Caco-2 (cell line): ENCODE data around the gene ABLIM2. TPM values are rescaled to one million over a fixed set of nuclear protein-coding genes. Genes with fewer than 3 reads are reported as not detected.

Experiments
- BruUV-seq: library from RNA; stranded (reverse); fragments of 400-500 nt; replicated peaks from 2 replicates; lab custom pipeline; 2021; lab: Mats Ljungman, UMichigan
- CTCF ChIA-PET: fragments of 300-600 bp; sonication (Branson Sonifier 250); formaldehyde crosslinking; loops from one replicate; lab custom pipeline; 2022; ENCODE audit warnings: antibody characterized with exemption; lab: Charles Lee
- POLR2A ChIA-PET: fragments of 300-600 bp; sonication (Branson Sonifier 250); formaldehyde crosslinking; loops from one replicate; lab custom pipeline; 2022; ENCODE audit warnings: antibody characterized with exemption; lab: Charles Lee
- DNase-seq, 2 experiments: peaks; one replicate each; pipeline versions ENCODE4 v3.0.0 to v3.0.0-alpha.2; 2020 to 2022
- H3K27me3 ChIP-seq: replicated peaks from 2 replicates; pipeline ENCODE4 v1.6.0; 2011; ENCODE audit warnings: low read length; ENCODE audit not compliant: control insufficient read depth, insufficient read depth
- H3K36me3 ChIP-seq: 2 replicates; pipeline ENCODE4 v1.5.1; 2011; ENCODE audit warnings: low read length; ENCODE audit not compliant: control insufficient read depth, insufficient read depth
- H3K4me1 ChIP-seq: fragments of 250-450 bp; sonication (Bioruptor Pico); 2 replicates; pipeline ENCODE4 v1.5.1; 2020; ENCODE audit warnings: mild to moderate bottlenecking
- H3K4me3 ChIP-seq: 2 replicates; pipeline ENCODE4 v1.5.1; 2011; ENCODE audit warnings: low read depth, mild to moderate bottlenecking, control low read depth, low read length
- H3K9me3 ChIP-seq: fragments of 250-450 bp; sonication (Bioruptor Pico); 2 replicates; pipeline ENCODE4 v1.5.1; 2020; ENCODE audit warnings: mild to moderate bottlenecking, moderate library complexity
- H3K27ac Mint-ChIP-seq: one replicate; pipeline ENCODE4 v1.8.0; 2022; ENCODE audit warnings: mixed read lengths; ENCODE audit not compliant: unreplicated experiment
- H3K27me3 Mint-ChIP-seq: one replicate; pipeline ENCODE4 v1.8.0; 2022; ENCODE audit warnings: mixed read lengths; ENCODE audit not compliant: insufficient read depth, unreplicated experiment
- H3K36me3 Mint-ChIP-seq: one replicate; pipeline ENCODE4 v1.8.0; 2022; ENCODE audit warnings: mild to moderate bottlenecking, mixed read lengths; ENCODE audit not compliant: insufficient read depth, unreplicated experiment
- H3K4me1 Mint-ChIP-seq: one replicate; pipeline ENCODE4 v1.8.0; 2022; ENCODE audit warnings: low read depth, mixed read lengths; ENCODE audit not compliant: unreplicated experiment
- H3K4me3 Mint-ChIP-seq: one replicate; pipeline ENCODE4 v1.8.0; 2022; ENCODE audit warnings: mild to moderate bottlenecking, moderate library complexity, mixed read lengths; ENCODE audit not compliant: unreplicated experiment
- H3K9me3 Mint-ChIP-seq: one replicate; pipeline ENCODE4 v1.8.0; 2022; ENCODE audit warnings: mixed read lengths; ENCODE audit not compliant: unreplicated experiment
- intact Hi-C: fragments of 100-400 bp; cut with micrococcal nuclease; formaldehyde crosslinking; loops from one replicate; pipeline ENCODE4 v1.10.0; 2022; ENCODE audit not compliant: unreplicated experiment
- total RNA-seq: library from RNA; stranded (reverse); gene quantifications from 2 replicates; pipeline ENCODE4 v1.2.3, GENCODE V29; 2022
- TF ChIP-seq, protein P1 (sequence below), 2 experiments: fragments of 200-600 bp in 1 of 2; IDR thresholded peaks; 1 replicate in 1 of 2; 2 replicates in 1 of 2; pipeline versions ENCODE4 v1.5.1 to v1.8.0; 2011 to 2022; ENCODE audit warnings: antibody characterized with exemption in 1 of 2, control low read depth in 1 of 2, inconsistent platforms in 1 of 2, low read depth in 1 of 2, low read length in 1 of 2, mild to moderate bottlenecking in 1 of 2, moderate library complexity in 1 of 2; ENCODE audit not compliant: insufficient read depth in 1 of 2, severe bottlenecking in 1 of 2, unreplicated experiment in 1 of 2

Gene ABLIM2
- total RNA-seq, 1 experiment from 2014 or later: 0.23 TPM

DNA sequence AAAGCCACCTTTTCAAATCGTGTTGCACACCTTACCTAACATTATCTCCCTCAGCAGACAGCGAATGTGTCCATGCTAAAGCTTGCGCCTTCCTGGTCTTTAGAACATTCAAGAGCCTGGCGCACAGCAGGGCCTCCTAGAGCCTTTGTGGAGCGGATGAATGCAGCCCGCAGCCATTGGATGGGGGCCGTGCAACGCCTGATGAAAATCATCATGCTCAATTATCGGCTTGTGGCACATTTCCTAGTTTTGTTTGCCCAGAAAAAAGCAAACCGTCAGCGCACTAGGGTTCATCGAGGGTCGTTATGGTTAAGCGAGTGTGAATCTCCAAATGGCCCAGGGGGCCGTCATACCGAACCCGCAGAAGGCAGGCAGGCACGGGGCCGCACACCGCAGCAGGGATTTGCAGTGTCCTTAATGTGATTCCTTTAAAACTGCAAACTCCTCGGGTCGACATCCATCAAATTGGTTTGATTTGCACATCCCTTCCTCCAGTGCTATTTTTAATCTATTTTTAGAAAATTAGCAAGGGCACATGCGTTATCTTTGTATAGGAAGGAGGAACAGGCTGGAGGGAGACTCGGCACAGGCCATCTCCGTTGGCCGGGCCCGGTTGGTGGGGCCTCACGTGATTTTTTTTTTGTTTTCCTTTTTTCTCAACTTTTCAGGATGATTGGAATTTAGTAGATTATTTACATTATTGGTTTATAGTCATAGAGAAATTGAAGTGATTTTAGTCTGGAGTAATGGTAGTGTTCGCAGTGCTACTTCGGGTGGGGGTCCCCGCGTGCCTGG is 53.1 kb downstream of the ABLIM2 start:
- ChIA-PET POLR2A (no interaction called here), CTCF (no interaction called here)
- intact Hi-C loops: no loop called here
- H3K27ac Mint-ChIP-seq: no peak overlapping the region
- TF ChIP-seq, protein P1, sequence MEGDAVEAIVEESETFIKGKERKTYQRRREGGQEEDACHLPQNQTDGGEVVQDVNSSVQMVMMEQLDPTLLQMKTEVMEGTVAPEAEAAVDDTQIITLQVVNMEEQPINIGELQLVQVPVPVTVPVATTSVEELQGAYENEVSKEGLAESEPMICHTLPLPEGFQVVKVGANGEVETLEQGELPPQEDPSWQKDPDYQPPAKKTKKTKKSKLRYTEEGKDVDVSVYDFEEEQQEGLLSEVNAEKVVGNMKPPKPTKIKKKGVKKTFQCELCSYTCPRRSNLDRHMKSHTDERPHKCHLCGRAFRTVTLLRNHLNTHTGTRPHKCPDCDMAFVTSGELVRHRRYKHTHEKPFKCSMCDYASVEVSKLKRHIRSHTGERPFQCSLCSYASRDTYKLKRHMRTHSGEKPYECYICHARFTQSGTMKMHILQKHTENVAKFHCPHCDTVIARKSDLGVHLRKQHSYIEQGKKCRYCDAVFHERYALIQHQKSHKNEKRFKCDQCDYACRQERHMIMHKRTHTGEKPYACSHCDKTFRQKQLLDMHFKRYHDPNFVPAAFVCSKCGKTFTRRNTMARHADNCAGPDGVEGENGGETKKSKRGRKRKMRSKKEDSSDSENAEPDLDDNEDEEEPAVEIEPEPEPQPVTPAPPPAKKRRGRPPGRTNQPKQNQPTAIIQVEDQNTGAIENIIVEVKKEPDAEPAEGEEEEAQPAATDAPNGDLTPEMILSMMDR (IDR thresholded peaks at IDR 0.05; ENCODE audit: insufficient read depth in 1 of 2, low read depth in 1 of 2, low read length in 1 of 2, severe bottlenecking in 1 of 2, unreplicated experiment in 1 of 2): no peak
- H3K36me3 Mint-ChIP-seq: no peaks in the 10 kb centered on the region
- no peaks in the 10 kb centered on the region for H3K27me3 ChIP-seq
- H3K27me3 Mint-ChIP-seq: peaks cover 11% of the 10 kb centered on the region
- no peaks in the 10 kb centered on the region for H3K9me3 ChIP-seq
- H3K4me3 ChIP-seq: no peak overlapping the region
- no peaks in the 10 kb centered on the region for H3K9me3 Mint-ChIP-seq
- H3K4me3 Mint-ChIP-seq: no peak overlapping the region
- no peak for DNase-seq
- no peaks in the 10 kb centered on the region for H3K4me1 ChIP-seq
- no TSS peak for BruUV-seq
- no peaks in the 10 kb centered on the region for H3K36me3 ChIP-seq
- H3K4me1 Mint-ChIP-seq: no peaks in the 10 kb centered on the region

DNA sequence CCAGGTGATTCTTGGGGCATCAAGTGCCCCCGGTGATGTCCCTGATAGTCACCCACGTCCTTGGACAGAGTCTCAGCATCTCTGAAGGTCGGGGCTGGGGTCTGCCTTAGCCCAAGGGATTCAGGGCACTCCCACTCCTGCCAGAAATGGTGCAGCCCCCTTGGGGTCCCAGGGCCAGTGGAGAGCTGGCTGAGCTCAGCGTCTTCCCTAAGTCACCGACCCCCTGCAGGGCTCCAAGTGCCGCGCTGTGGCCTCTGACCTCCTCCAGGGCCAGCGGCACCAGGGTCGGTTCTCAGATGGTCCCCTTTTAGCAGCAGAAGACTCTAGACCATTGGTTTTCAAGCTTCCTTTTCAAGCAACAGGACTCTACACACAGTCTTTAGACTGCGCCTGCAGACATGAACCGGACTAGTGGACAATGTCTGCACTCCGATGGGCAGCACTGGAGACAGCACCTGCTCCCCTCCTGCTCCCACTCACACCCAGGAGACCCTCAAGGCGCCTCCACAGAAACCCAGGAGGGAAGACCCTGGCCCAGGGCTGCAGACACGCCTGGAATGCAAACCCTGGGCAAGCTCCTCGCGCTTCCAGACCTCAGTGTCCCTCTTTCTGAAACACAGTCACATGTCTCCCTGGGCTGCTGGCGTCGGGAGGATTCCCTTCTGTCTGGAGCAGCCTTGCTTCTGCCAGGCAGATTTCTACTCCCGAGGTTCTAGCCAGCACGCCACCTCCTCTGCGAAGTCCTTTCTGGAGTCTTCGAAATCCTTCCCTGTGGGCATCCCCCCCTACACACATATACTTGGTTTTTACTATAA is 53.9 kb downstream of the ABLIM2 start:
- TF ChIP-seq, protein P1 (IDR thresholded peaks at IDR 0.05; ENCODE audit: insufficient read depth in 1 of 2, low read depth in 1 of 2, low read length in 1 of 2, severe bottlenecking in 1 of 2, unreplicated experiment in 1 of 2): no peak
- CTCF ChIA-PET: no interaction called here
- POLR2A ChIA-PET: no interaction called here
- H3K4me1 Mint-ChIP-seq: no peaks in the 10 kb centered on the region
- intact Hi-C loops: no loop called here
- H3K27ac Mint-ChIP-seq: no peak overlapping the region
- Histone ChIP-seq H3K9me3 (no peaks in the 10 kb centered on the region), H3K4me1 (no peaks in the 10 kb centered on the region), H3K27me3 (no peaks in the 10 kb centered on the region), H3K36me3 (no peaks in the 10 kb centered on the region), H3K4me3 (no peak overlapping the region)
- DNase-seq: no peak
- H3K27me3 Mint-ChIP-seq: peaks cover 11% of the 10 kb centered on the region
- no peak overlapping the region for H3K4me3 Mint-ChIP-seq
- BruUV-seq: no TSS peak
- H3K9me3 Mint-ChIP-seq: no peaks in the 10 kb centered on the region
- no peaks in the 10 kb centered on the region for H3K36me3 Mint-ChIP-seq

DNA sequence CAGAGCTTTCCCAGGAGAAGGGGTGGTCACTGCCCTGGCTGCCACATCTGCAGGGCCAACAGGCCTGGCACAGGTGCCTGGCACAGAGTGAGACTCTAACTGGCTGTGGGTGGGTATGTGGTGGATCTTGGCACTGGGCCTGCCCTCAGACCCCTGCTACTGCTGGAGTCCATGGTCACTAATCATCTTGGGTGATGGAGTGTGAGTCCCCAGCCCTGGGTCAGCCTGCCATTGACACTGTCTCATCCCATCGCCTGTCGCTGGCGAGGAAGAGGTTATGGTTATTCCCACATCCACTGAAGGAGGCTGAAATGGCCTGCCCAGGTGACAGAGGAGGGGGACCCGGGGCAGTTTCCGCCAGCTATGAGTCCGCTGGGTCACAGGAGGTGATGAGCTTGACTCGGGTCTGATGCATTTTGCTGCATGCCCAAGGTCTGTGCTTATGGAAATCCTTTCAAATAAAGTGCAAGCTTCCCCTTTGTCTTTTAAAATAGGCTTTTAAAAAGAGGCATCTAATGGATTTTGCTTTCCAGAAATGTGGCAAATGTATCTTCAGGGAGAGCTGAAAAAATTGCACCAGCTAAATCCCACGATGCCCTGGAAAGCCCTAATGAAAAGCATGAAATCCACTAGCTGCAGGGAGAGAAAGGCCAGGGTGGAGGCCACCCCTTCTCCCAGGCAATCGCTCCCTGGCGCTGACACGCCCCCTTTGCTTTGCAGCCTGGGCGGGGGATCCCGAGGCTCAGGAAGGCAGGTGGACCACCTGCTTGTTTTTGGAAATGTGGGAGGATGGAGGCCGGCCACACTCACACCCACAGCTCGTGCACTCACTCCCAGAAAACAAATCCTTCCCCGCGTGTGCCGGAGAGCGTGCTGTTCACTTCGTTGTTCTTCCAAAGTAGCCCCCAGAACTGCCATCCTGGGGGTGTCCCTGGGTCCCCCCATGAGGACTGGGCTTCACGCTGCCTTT is 54.9 kb downstream of the ABLIM2 start:
- BruUV-seq: no TSS peak
- TF ChIP-seq, protein P1 (IDR thresholded peaks at IDR 0.05; ENCODE audit: insufficient read depth in 1 of 2, low read depth in 1 of 2, low read length in 1 of 2, severe bottlenecking in 1 of 2, unreplicated experiment in 1 of 2): no peak
- no peaks in the 10 kb centered on the region for H3K36me3 Mint-ChIP-seq
- no peaks in the 10 kb centered on the region for H3K9me3 ChIP-seq
- ChIA-PET CTCF (no interaction called here), POLR2A (no interaction called here)
- no peak overlapping the region for H3K4me3 Mint-ChIP-seq
- H3K27me3 Mint-ChIP-seq: peaks cover 11% of the 10 kb centered on the region
- intact Hi-C loops: no loop called here
- no peak for DNase-seq
- no peaks in the 10 kb centered on the region for H3K4me1 ChIP-seq
- no peaks in the 10 kb centered on the region for H3K27me3 ChIP-seq
- H3K27ac Mint-ChIP-seq: no peak overlapping the region
- no peak overlapping the region for H3K4me3 ChIP-seq
- H3K9me3 Mint-ChIP-seq: no peaks in the 10 kb centered on the region
- H3K36me3 ChIP-seq: no peaks in the 10 kb centered on the region
- no peaks in the 10 kb centered on the region for H3K4me1 Mint-ChIP-seq
